ENCODE measurements around the gene OSTC.

DNA sequence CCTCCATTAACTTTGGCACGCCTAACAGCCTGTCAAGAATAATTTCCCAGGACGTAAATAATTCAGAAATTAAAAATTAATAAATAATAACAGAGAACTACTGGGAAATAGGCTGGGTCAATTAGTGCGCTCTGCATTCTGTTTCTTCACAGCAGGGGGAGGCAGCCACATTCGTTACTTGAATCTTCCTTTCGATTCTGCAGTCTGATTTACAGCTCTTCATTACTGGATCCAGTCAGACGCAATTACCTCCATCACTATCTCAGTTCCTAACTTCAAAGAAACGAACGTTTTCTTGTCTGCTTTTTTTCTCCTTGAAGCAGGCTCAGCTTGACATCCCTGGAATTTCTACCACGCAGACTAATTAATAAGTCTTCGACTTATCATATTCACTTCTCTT is 39.0 kb upstream of the OSTC start:
- TF ChIP-seq, protein P1, sequence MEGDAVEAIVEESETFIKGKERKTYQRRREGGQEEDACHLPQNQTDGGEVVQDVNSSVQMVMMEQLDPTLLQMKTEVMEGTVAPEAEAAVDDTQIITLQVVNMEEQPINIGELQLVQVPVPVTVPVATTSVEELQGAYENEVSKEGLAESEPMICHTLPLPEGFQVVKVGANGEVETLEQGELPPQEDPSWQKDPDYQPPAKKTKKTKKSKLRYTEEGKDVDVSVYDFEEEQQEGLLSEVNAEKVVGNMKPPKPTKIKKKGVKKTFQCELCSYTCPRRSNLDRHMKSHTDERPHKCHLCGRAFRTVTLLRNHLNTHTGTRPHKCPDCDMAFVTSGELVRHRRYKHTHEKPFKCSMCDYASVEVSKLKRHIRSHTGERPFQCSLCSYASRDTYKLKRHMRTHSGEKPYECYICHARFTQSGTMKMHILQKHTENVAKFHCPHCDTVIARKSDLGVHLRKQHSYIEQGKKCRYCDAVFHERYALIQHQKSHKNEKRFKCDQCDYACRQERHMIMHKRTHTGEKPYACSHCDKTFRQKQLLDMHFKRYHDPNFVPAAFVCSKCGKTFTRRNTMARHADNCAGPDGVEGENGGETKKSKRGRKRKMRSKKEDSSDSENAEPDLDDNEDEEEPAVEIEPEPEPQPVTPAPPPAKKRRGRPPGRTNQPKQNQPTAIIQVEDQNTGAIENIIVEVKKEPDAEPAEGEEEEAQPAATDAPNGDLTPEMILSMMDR (IDR thresholded peaks at IDR 0.05), result no peak
- TF ChIP-seq POLR2A (IDR thresholded peaks at IDR 0.05), result no peak
